GM10847 (cell line): ENCODE results near the gene BARHL1.

Source experiments
- POLR2A ChIP-seq: IDR thresholded peaks from 2 replicates; pipeline ENCODE4 v1.6.1; 2011; ENCODE audit not compliant: insufficient read length; ENCODE audit errors: extremely low read depth

The BARHL1 gene

GRCh38 chr9:132615774-132616173 is 33.4 kb downstream of the BARHL1 start:
- TF ChIP-seq POLR2A = no peak

DNA sequence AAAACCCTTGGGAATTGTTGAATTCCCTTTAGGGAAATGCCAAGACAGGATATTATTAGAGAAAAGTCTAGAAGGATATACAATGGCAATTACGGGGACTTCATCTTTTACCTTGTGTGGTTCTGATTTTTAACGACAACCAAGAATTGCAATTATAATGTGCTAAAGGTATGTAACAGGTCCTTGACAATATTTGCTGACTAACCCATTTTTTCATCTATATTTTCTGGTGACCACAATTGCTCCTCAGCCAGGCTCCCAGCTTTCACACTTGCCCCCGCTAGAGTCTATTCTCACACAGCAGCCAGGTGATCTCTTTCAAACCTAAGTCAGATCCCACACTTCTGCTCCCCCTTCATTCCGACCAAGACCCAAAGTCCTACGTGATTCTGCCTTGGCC is 34.3 kb downstream of the BARHL1 start:
- TF ChIP-seq POLR2A = no peak

DNA sequence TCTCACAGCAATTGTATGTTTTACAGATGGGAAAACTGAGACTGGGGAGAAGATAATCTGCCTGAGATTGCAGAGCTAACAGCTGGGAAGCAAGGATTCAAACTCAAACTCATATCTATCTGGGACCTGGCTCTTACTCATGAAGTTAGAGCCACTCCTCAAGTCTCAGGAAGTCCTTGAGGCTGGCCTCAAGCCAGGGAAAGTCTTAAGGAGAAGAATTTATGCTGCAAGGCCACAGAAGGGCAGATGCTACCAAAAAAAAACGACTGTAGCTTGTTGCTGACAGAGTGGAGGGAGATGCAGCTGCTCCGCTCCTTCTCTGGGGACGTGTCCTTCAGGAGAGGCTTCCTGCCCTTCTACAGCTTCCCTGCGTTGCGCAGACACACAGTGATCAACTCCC is 39.8 kb downstream of the BARHL1 start:
- no peak for TF ChIP-seq POLR2A

GRCh38 chr9:132626285-132626684 is 43.9 kb downstream of the BARHL1 start:
- no peak for TF ChIP-seq POLR2A

DNA sequence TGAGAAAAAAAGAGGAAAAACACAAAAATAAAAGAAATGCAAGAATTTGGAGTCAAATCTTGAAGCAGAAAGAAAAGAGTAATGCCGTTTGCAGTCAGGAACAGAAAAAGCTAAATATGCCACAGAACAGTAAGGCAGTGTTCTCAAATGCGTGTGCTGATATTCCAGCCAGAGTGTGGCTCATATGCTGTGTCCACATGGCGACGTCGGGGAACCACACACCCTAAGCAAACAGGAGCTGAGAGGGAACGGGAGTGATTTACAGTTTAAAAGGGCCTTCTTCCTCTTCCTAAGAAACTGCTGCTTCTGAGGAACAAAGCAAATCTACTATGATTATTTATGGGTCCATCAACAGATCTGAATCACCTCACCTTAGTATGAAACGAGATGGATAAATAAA is 44.7 kb downstream of the BARHL1 start:
- no peak for TF ChIP-seq POLR2A

- TF ChIP-seq POLR2A = no peak
Observed at GRCh38 chr9:132627594-132627993, 45.2 kb downstream of the BARHL1 start.

- TF ChIP-seq POLR2A = no peak
Observed at GRCh38 chr9:132628746-132629145, 46.3 kb downstream of the BARHL1 start.

DNA sequence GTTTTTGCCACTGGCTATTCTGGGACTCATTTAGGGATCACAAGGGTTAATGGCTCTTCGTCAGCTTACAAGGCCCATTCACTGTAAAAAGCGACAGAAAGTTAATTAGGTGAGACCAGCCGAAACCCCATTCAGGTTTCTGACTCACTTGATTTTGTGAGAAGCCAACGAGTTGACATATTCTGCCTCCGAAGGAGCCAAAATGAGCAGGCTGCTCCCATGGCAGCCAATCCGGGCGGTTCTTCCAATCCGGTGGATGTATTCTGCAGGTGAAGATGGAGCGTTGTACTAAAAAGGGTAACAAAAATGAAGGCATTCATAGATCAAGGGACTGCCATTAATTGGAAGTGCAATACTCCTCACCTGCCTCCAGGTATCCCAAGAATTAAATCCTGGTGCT is 47.7 kb downstream of the BARHL1 start:
- TF ChIP-seq POLR2A = no peak

DNA sequence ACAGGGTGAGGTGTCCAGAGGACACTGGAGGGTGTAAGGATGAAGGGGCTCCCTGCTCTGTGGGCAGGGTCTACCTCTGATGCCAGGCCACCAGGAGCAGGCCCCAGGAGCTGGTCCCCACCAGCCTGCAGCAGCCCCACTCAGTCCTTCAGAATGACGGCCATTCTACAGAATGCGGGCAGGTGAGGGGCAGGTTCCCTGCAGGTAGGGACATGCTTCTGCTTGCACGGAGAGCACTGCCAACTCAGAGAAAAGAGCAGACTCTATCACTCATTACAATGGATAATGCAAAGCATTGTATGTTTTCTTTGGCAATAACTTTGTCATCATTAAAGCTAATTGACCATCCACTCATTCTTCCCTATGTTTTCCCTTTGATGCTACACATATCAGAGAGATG is 48.4 kb downstream of the BARHL1 start:
- no peak for TF ChIP-seq POLR2A

- no peak for TF ChIP-seq POLR2A
Observed at GRCh38 chr9:132631280-132631679, 48.9 kb downstream of the BARHL1 start.

DNA sequence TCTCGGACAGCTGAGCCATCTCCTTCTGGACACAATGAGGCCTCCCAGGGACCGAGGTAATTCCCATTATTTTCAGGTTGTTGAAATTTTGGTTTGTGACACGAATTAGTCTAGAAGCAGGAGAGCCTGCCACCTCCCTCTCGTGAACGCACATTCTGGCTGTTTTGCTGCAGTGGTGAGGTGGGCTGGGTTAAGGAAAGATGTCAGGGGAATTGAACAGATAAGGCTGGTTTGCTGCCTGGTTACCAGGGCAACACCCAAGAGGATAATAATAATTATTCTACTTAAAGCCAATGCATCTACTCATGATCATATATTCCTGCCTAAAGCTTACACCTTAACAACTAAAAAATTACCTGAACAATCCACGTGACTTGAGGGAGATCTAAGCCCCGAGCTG is 49.3 kb downstream of the BARHL1 start:
- TF ChIP-seq POLR2A = no peak

DNA sequence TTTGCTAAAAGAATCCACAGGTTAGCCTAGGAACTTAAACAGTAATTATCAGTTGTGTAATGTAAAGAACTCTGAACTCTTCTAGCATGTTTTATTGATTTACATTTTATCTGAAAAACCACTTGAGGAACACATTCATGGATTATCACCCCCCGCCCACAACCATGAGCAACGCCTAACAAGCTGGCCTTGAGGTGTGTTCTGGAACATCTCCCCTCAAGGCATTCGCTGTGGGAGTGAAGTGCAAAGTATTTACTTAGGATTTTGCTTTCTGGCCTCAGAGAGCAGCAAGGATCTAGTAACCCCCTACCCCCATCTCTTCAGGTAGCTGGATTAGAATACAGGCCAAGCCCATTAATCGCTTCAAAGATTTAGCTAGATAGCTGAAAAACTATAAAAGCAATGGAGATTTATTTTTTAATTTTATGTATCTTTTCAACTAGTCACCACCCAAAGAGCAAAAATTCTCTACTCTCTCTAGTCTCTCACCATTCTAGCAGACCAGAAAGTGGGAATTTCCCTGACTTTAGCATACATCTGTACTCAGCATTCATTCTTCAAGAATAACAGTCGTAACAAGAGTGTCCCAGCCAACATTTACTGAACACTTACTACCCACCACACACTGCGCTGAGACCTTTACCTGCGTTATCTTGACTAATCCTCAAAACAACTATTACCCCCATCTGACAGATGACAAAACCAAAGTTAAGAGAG is 50.2 kb downstream of the BARHL1 start:
- TF ChIP-seq POLR2A = no peak

DNA sequence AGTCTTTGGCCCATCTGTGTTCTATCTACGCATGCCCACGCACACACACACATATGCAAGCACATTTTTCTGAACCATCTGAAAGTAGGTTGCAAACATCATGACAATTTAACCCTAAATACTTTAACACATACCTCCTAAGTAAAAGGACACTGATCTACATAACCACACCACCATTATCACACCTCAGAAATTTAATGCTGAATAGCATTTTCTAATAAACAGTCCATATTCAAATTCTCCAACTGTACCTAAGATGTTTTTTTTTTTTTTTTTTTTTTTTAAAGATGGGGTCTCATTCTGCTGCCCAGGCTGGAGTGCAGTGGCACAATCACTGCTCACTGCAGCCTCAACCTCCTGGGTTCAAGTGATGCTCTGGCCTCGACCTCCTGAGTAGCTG is 51.9 kb downstream of the BARHL1 start:
- no peak for TF ChIP-seq POLR2A

- no peak for TF ChIP-seq POLR2A
Observed at GRCh38 chr9:132637351-132637750, 54.9 kb downstream of the BARHL1 start.

GRCh38 chr9:132637801-132638200 is 55.4 kb downstream of the BARHL1 start:
- TF ChIP-seq POLR2A = no peak

- TF ChIP-seq POLR2A = no peak
Observed at GRCh38 chr9:132638240-132638639, 55.8 kb downstream of the BARHL1 start.

- TF ChIP-seq POLR2A = no peak
Observed at GRCh38 chr9:132639322-132639721, 56.9 kb downstream of the BARHL1 start.
